SHP77 treated with DMSO at 0.1 percent for 48 hours (cell line): ENCODE measurements around the gene RDH8.

Experiments
- DNase-seq: peaks from one replicate; lab custom pipeline; 2025; lab: John Stamatoyannopoulos, UW

The RDH8 gene, protein sequence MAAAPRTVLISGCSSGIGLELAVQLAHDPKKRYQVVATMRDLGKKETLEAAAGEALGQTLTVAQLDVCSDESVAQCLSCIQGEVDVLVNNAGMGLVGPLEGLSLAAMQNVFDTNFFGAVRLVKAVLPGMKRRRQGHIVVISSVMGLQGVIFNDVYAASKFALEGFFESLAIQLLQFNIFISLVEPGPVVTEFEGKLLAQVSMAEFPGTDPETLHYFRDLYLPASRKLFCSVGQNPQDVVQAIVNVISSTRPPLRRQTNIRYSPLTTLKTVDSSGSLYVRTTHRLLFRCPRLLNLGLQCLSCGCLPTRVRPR

DNA sequence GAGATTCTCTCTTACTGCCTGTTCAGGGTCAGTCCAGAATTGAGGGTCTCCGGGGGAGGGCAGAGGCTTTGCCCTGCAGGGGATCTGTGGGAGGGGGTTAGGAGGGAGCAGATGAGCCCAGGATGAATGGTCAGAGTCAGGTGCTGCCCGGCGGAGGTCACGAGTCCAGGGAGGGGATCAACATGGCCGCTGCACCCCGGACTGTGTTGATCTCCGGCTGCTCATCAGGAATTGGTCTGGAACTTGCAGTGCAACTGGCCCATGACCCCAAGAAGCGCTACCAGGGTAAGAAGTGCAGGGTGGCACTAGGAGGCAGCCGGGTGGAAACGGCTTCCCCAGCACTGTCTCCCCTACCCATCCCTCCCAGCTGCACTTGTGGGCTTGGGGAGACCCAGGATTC, at the start of gene RDH8:
TSS of gene RDH8 (plus strand) at position 168 of the 400 bp plus-strand sequence. CDS start at position 183, 15 bp downstream.
- DNase-seq: no peak

DNA sequence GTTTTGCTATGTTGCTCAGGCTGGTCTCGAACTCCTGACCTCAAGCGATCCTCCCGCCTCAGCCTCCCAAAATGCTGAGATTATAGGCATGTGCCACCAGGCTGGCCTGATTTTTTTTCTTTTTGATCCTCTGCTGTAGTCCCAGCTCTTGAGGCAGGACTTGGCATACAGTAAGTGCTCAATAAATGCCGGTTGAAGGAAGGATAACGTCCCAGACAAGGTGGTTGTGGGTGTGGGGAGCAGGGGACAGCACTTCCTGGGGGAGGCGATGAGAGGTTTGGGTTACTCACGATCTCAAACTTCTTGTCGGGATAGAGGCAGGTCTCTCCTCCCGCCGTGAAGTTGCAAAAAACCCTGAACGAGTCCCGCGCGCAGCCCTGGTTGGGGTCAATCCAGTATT, 47.3 kb upstream of the RDH8 start:
- no peak for DNase-seq

DNA sequence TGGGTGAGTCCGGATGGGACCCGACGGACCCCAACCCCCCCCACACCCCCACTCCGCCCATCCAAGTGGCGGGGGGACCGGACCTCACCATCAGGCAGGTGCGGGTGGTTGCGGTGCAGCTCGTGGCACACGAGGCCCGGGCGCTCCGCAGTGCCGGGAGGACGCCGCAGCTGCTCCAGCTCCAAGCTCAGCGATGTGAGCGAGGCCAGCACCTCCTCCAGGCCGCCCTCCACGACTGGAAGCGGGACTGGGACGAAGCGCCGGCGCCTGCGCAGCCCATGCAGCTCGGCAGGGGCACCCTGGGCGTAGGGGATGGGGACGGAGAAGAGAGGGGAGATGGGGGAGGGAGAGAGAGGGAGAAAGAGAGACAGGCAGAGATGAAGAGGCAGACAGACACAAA, 46.8 kb upstream of the RDH8 start:
- DNase-seq: no peak

DNA sequence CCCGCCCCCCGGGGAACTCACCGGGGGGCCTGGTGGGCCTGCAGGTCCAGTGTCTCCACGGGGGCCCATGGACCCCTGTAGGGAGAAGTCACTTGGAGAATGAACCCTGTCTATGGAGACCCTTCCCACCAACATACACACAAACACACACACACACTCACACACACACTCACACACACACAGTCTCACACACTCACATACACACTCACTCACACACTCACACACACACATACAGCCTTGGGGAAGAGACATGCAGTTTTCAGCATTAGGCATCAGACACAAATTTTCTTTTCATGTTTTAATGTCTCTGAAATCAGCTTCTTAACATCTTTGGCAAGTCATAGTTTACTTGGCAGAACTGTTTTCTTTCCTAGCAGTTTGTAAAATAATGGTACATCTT, 46.0 kb upstream of the RDH8 start:
- no peak for DNase-seq

DNA sequence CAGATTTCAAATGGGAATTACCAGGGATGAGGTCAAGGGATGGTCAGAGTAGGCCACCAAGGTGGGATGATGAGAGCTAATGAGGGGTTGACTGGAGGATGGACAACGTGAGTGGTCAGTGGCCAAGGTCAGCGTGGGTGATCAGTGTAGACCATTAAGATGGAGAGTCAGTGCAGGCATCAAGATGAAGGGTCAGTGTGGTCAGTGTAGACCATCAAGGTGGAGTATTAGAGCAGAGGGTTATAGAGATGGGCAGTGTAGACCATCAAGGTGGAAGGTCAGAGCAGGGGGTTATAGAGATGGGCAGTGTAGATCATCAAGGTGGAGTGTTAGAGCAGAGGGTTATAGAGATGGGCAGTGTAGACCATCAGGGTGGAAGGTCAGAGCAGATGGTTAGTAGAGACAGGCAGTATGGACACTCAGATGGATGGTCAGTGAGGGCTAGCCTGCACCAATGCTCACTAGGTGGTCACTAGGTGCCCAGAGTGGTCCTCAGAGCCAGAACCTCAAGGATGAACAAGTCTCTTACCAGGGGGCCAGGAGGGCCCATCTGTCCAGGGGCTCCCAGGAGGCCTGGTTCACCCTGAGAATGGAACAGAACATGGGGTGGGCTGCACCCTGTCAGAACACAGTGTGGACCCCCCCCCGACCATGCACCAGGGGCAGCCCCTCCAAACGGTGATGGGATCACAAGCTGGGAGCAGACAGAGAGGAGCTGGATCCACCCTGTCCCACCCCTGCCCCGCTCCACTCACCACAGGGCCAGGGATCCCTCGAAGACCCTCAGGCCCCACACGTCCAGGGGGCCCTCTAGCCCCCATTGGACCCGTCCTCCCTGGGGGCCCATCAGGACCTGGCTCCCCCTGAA, 44.2 kb upstream of the RDH8 start:
- no peak for DNase-seq

DNA sequence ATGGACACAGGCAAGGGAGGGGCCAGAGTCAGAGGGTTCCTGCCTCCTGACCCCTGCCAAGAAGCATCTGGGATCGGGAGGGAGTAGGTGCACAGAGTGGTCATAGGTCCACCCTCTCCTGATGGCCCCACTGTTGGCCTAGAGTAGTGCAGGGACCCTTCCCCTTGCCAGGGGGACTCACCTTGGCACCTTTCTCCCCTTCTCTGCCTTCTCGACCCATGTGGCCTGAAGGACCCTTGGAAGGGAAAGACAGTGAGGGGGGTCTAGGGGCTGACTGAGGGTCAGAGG, 43.7 kb upstream of the RDH8 start:
- no peak for DNase-seq

DNA sequence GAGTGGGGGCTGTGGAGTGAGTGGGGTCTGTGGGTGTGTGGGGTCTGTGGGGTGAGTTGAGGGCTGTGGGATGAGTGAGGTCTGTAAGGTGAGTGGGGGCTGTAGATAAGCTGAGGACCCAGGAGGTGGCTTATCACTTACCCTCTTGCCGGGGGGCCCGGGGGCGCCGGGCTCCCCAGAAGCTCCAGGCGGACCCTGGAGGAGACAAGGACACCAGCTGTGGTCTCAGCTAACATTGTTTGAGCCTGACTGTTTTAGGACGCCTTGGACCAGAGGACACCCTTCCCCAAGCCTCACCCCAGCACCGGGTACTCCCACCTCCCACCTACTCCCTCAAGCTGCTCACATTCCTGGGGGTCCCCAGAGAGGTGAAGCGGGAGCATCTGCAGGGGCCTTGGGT, 42.8 kb upstream of the RDH8 start:
- DNase-seq: no peak

DNA sequence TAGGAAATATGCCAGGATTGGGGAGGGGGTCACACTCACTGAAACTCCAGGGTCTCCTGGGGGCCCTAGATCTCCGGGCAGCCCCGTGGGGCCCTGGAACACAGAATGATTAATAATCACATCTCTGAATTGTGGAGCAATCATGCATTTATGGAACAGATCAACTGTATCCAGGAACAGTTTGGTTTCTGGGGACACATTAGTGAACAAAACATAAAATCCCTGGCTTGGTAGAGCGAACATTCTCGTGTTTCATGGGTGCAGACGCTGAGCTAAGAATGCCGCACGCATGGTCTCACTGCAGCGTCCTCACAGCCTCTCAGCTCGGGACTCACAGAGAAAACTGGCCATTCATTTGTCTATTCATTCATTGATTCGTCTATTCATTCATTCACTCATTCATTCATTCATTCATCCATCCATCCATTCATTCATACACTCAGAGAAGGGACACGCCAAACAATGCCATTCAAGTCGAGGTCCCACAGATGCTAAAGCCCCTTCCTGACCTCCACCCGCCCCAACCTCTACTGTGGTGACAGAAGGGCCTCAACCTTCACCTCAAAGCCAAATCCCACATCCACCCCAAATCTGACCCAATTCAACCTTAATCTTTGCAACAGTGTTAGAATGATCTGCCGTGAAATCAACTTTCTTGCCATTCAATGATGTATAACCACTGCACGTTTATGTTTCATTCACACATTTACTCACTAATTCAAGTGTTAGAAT, 42.0 kb upstream of the RDH8 start:
- no peak for DNase-seq

DNA sequence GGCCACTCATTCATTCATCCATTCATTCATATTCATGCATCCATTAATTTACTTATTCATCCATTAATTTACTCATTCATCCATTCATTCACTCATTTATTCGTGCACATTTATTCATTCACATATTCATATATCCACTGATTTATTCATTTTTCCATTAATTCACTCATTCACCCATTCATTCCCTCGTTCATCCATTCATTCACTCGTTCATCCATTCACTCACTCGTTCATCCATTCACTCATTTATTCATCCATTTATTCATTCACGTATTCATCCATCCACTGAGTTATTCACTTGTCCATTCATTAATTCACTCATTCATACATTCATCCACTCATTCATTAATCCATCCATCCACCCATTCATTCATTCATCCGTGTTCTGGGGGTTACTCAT, 41.2 kb upstream of the RDH8 start:
- DNase-seq: no peak

DNA sequence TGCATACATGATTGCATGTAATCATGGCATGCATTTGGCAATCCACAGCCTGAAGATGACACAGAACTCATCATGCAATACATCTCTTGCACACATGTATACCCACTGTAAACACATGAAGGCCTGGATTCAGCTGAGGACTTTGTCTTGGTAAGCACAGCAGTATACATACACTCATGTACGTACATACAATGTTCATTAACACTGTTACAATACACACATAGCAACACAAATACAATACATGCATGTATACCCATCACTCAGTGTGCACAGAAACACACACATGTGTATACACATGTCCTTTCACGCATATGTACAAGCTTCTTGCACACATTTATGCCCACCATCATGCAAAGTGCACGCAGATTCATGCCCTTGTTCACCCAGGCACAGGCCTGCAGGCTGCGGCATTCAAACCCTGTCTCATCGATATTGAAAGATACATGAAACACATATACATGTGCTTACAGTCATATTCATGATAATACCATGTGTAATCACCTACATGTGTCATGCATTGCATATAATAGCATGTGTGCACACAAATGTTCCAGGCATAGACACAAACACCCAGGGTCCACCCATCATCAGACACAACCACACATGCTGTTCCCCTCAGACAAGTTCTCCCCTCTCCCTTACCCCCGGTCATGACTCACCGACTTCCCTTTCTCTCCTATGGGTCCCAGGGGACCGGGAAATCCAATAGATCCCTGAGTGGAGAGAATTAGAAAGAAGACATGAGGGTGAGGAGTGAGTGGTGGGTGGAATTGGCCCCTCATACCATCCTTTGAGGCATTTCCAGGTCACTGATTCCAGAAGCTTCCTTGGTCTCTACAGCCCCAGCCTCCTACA, 31.6 kb upstream of the RDH8 start:
- no peak for DNase-seq

DNA sequence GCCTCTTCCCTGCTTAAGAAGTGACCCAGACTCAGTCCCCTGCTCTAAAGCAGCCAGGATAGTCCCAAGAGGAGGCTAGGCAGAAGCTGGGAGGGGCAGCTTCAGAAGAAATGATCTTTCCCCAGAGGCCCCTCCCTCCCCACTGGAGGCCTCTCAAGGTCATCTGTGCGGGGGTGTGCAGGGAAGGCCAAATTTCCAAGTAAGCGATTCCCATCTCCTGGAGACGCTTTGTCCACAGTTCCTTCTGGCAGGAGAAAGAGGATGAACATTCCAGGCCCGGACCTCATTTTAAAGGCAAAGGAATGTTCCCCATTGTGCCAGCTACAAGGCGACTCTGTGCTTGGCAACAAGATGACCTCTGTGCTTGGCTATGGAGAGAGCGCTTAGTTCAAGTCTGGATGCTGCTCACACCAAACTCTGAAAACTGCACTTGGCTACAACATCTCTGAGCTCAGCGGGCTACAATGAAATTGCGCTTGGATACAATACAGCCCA, 26.4 kb upstream of the RDH8 start:
- no peak for DNase-seq

DNA sequence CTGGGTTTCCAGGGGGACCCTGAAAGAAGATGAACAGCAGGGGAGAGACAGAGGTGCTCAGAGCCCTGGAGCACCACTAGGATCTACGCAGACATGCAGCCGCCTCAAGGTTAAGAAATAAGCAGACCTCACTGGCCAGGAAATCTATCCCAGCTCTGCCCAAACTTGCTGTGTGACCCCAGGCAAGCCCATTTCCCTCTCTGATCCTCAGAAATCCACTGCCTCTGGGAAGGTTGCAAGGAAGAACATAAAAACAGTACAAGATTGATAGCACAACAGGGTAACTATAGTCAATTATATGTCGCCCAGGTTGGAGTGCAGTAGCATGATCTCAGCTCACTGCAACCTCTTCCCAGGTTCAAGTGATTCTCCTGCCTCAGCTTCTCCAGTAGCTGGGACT, 23.8 kb upstream of the RDH8 start:
- DNase-seq: no peak

DNA sequence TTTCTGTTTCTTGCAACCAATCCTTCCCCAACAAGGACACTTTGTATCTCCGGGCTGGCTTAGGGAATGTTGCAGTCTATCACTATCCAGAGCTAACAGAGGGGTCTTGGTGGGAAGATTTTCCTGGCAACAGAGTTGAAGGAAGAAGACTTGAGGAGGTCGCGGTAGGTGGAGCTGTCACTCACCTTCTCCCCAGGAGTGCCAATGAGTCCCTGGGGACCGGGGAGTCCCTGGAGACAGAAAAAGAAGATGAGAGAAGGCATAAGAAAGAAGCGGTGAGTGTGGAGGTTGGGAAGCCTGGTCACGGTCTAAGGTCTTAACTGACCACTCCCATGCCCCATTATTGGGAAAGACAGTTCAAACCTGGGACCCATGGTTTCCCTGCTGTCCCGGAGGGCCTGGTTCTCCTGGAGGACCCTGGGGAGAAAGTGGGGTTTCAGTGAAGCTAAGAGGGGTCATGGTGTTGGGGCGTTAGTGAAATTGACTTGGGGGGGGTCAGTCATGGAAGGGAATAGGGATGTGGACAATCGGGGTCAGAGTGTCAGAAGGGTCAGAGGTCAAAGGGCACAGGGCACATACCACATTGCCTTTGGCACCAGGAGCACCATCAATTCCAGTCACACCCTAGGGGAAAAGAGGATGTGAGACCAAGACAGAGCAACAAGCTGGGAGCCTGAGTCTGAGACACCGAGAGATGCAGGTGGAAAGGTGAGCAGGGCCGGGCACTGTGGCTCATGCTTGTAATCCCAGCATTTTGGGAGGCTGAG, 21.7 kb upstream of the RDH8 start:
- DNase-seq: no peak

DNA sequence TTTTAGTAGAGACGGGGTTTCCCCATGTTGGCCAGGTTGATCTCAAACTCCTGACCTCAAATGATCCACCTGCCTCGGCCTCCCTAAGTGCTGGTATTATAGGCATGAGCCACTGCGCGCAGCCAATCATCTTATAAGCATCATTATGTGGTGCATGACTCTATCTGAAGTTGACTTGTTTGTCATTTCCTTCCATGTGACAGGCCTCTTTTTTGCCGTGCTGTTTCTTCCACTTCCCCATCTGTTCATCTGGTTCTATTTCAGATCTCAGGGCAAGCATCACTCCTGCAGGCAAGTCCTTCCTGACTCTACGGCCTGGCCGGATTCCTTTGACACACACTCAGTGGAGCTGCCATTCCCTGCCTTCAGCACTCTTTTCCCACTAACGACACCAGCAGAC, 18.2 kb upstream of the RDH8 start:
- no peak for DNase-seq

DNA sequence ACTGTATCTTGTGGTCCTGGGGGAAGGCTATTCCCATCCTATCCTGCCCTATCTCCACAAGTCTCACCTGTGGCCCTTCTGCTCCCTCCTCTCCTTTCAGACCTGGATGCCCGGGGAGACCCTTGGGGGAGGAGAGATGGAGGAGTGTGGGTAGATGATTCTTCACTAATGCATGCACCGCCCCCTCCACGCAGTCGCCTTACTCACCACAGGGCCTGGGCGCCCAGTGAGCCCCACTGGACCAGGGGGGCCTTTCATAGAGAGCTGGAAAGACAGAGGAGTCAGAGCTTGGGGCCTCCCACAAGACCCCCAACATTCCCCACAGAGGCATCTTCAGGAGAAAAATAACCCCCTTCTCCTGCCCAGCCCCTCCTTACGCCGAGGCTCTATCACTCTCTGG, 17.3 kb upstream of the RDH8 start:
- no peak for DNase-seq

DNA sequence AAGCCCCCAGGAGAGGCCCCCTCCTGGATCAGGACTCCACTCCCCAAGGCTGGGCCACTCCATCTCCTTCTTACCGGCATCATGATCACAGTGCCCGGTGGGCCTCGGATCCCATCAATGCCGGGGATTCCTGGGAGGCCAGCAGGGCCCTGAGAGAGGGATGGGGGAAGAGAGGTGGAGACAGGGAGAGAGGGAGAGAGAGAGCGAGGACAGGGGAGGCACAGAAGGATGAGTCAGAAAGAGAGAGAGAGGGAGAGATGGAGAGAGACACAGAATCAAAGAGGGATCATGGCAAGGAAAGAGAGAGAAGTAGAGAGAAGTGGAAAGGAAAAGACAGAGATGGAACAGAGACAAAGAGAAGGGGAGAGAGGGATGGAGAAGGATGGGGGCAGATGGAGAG, 16.7 kb upstream of the RDH8 start:
- DNase-seq: no peak

DNA sequence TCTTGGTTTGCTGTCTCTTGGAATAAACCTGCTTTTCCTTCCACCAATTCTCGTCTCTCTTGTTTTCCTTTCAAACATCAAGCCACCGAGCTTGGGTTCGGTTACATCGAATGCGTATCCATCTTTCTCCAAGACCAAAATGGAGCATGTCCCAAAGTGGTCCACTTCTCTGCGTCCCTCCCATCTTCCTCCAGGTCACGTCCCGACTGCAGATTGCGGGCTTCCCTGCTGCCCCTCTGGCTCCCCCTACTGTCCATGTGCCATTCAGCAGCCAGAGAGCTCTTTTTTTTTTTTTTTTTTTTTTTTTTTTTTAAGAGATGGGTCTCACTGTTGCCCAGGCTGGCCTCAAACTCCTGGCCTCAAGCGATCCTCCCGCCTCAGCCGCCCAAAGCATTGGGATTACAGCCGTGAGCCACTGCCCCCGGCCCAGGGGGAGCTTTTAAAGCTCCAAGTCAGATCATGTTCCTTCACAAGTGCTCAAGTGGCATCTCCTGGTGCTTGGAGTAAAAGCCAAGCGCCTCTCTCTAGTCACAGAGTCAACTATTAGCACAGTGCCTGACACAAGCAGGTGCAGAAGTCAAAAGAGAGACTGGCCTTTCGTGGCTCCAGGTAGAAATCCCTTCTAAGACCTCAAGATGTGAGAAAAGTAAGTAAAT, 13.0 kb upstream of the RDH8 start:
- no peak for DNase-seq

DNA sequence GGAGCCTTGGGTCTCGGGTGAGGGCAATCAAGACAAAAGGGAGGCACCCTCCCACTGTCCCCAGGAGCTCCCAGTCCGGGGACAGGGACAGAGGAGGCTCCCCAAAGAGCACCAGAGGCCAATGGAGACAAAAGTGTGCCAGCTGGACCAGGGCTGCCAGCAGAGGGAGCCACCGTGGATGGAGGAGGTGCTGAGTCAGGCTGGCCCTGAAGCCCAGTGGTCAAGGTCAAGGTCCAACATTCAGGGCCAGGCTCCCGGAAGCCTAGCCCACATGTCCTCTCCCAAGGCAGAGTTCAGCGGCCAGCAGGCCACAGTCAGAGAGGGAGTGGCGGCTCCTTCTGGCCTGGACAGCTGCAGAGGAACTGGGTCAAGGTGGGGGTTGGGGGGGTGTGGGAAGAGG, 11.4 kb upstream of the RDH8 start:
- no peak for DNase-seq

DNA sequence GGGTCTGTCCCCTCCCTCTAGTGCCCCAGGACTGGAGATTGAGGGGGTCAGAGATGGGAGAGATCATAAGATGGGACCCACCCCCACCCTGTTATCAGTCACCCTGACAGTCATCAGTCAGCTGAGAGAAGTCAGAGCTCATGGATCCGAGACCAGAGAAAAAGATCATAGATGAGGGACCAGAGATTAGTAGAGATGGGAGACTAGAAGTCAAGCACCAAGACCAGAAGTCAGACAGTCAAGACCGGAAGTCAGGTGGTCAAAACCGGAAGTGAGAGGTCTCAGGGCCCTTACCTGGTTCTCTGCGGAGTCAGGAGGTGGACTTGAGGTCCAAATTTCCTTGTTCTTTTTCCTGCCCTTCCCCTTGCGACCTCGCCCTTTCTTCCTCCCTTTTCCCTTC, 10.0 kb upstream of the RDH8 start:
- no peak for DNase-seq

DNA sequence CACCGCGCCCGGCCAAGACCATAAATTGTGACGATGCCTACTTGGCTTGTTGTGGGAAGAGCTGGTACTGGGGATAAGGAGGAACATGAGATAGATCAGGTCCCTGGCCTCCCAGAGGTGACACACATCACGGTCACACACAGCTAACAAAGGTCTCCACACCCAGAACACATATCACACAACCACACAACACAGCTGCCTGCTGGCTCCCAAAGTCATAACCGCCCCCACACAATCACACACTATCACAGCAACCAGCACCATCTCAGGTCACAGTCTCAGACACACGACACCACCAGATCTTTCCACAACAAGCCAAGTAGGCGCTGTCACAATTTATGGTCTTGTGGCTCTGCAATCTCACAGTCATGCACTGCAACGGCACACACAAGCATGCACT, 8.7 kb upstream of the RDH8 start:
- DNase-seq: no peak
